Endothelial cell of hepatic sinusoid (primary cell): Measurements from ENCODE around the gene SEMA4A.
"Not testable (repeated sequence)": the region's sequence is repeated elsewhere in the genome, so short reads cannot be mapped to it uniquely, and the experiment has no call there.

Experiments used
- in situ Hi-C: cut with HindIII; loops from 2 replicates; pipeline ENCODE4 v1.10.0; 2017; ENCODE audit warnings: low sequenced_read_pairs

Gene SEMA4A

GRCh38 chr1:156153362-156153761 is at the start of gene SEMA4A:
SEMA4A (plus strand) TSS chr1:156153585; CDS start chr1:156154579, 994 bp downstream.
- in situ Hi-C loops = no loop called here

GRCh38 chr1:156104065-156104810 is 49.1 kb upstream of the SEMA4A start:
- in situ Hi-C loops = loop anchor here (5.0 kb wide), 1 partner anchor 33 kb away; no protein-coding TSS in a partner anchor

GRCh38 chr1:156104861-156105832 is 48.2 kb upstream of the SEMA4A start:
- in situ Hi-C loops = loop anchor here (5.0 kb wide), 1 partner anchor 32 kb away; no protein-coding TSS in a partner anchor

GRCh38 chr1:156106624-156107488 is 46.5 kb upstream of the SEMA4A start:
- in situ Hi-C loops = no loop called here

- in situ Hi-C loops = no loop called here
Measured at GRCh38 chr1:156108057-156108456, 45.3 kb upstream of the SEMA4A start.

- in situ Hi-C loops = no loop called here
Measured at GRCh38 chr1:156108664-156109241, 44.6 kb upstream of the SEMA4A start.

- in situ Hi-C loops = no loop called here
Measured at GRCh38 chr1:156110252-156110651, 43.1 kb upstream of the SEMA4A start.

GRCh38 chr1:156111355-156111962 is 41.9 kb upstream of the SEMA4A start:
- in situ Hi-C loops = no loop called here

GRCh38 chr1:156112276-156113137 is 40.9 kb upstream of the SEMA4A start:
- in situ Hi-C loops = no loop called here

GRCh38 chr1:156113282-156113950 is 40.0 kb upstream of the SEMA4A start:
- in situ Hi-C loops = no loop called here

GRCh38 chr1:156114101-156114918 is 39.1 kb upstream of the SEMA4A start, which contains the start of gene LMNA:
LMNA (plus strand) TSS chr1:156114711; CDS start chr1:156114919, 208 bp downstream.
- in situ Hi-C loops = no loop called here

GRCh38 chr1:156114919-156115513 is 38.4 kb upstream of the SEMA4A start:
- in situ Hi-C loops = no loop called here

GRCh38 chr1:156115514-156116374 is 37.6 kb upstream of the SEMA4A start:
- in situ Hi-C loops = no loop called here

- in situ Hi-C loops = not testable (repeated sequence)
Measured at GRCh38 chr1:156116731-156117130, 36.7 kb upstream of the SEMA4A start.

GRCh38 chr1:156117414-156118176 is 35.8 kb upstream of the SEMA4A start:
- in situ Hi-C loops = no loop called here
